ENCODE data around the gene TTBK1.

DNA sequence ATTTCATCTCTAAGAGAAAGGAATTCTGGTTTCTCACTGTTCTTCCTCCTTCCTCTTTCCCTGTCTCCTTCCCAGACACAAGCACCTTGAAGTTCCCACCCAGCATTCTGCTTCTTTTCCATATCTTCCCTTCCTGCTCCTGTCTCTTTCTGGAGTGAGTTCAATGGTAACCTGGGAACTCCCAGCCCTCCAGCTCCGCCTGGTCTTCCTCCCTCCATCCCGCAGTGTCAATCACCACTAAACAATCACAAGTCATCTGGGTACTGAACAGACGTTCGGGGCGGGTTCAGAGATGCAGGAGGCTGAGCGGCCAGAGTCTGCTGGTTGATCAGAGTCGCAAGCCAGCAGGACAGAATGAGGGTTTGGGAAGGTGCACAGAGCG is 7.7 kb downstream of the TTBK1 start:
- TF ChIP-seq, protein P1, sequence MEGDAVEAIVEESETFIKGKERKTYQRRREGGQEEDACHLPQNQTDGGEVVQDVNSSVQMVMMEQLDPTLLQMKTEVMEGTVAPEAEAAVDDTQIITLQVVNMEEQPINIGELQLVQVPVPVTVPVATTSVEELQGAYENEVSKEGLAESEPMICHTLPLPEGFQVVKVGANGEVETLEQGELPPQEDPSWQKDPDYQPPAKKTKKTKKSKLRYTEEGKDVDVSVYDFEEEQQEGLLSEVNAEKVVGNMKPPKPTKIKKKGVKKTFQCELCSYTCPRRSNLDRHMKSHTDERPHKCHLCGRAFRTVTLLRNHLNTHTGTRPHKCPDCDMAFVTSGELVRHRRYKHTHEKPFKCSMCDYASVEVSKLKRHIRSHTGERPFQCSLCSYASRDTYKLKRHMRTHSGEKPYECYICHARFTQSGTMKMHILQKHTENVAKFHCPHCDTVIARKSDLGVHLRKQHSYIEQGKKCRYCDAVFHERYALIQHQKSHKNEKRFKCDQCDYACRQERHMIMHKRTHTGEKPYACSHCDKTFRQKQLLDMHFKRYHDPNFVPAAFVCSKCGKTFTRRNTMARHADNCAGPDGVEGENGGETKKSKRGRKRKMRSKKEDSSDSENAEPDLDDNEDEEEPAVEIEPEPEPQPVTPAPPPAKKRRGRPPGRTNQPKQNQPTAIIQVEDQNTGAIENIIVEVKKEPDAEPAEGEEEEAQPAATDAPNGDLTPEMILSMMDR (IDR thresholded peaks at IDR 0.05): no peak
- TF ChIP-seq, protein P2, sequence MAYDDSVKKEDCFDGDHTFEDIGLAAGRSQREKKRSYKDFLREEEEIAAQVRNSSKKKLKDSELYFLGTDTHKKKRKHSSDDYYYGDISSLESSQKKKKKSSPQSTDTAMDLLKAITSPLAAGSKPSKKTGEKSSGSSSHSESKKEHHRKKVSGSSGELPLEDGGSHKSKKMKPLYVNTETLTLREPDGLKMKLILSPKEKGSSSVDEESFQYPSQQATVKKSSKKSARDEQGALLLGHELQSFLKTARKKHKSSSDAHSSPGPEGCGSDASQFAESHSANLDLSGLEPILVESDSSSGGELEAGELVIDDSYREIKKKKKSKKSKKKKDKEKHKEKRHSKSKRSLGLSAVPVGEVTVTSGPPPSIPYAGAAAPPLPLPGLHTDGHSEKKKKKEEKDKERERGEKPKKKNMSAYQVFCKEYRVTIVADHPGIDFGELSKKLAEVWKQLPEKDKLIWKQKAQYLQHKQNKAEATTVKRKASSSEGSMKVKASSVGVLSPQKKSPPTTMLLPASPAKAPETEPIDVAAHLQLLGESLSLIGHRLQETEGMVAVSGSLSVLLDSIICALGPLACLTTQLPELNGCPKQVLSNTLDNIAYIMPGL (CRISPR knock-in tag; IDR thresholded peaks at IDR 0.05; ENCODE audit: borderline replicate concordance): no peak
- TF ChIP-seq HDAC2 (IDR thresholded peaks at IDR 0.05) (no peak), CHD2 (IDR thresholded peaks at IDR 0.05; ENCODE audit: low read length, partially characterized antibody) (no peak), JUNB (IDR thresholded peaks at IDR 0.05) (no peak), POLR2A (IDR thresholded peaks at IDR 0.05; ENCODE audit: low read length) (no peak), CBX8 (IDR thresholded peaks at IDR 0.05) (no peak), SMC3 (IDR thresholded peaks at IDR 0.05) (no peak), PHF8 (IDR thresholded peaks at IDR 0.05; ENCODE audit: borderline replicate concordance, low read depth) (no peak), EP300 (IDR thresholded peaks at IDR 0.05) (no peak), RAD21 (conservative IDR thresholded peaks at IDR 0.05 in 1 of 2, IDR thresholded peaks at IDR 0.05 in 1 of 2) (no peak), CEBPB (IDR thresholded peaks at IDR 0.05) (no peak)
- TF ChIP-seq, protein P3, sequence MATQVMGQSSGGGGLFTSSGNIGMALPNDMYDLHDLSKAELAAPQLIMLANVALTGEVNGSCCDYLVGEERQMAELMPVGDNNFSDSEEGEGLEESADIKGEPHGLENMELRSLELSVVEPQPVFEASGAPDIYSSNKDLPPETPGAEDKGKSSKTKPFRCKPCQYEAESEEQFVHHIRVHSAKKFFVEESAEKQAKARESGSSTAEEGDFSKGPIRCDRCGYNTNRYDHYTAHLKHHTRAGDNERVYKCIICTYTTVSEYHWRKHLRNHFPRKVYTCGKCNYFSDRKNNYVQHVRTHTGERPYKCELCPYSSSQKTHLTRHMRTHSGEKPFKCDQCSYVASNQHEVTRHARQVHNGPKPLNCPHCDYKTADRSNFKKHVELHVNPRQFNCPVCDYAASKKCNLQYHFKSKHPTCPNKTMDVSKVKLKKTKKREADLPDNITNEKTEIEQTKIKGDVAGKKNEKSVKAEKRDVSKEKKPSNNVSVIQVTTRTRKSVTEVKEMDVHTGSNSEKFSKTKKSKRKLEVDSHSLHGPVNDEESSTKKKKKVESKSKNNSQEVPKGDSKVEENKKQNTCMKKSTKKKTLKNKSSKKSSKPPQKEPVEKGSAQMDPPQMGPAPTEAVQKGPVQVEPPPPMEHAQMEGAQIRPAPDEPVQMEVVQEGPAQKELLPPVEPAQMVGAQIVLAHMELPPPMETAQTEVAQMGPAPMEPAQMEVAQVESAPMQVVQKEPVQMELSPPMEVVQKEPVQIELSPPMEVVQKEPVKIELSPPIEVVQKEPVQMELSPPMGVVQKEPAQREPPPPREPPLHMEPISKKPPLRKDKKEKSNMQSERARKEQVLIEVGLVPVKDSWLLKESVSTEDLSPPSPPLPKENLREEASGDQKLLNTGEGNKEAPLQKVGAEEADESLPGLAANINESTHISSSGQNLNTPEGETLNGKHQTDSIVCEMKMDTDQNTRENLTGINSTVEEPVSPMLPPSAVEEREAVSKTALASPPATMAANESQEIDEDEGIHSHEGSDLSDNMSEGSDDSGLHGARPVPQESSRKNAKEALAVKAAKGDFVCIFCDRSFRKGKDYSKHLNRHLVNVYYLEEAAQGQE (IDR thresholded peaks at IDR 0.05): no peak

All from A549 (cell line).